NCI-H510A (cell line): ENCODE results near the gene GPX8.

Experiments used
- DNase-seq: peaks from one replicate; lab custom pipeline; 2025; lab: John Stamatoyannopoulos, UW

Gene GPX8

GRCh38 chr5:55159763-55160492 is at the start of gene GPX8:
Gene GPX8 (plus strand): TSS chr5:55160171. CDS start chr5:55160193, 22 bp downstream.
- DNase-seq: no peak

- DNase-seq: no peak
These were observed 49.8 kb upstream of the GPX8 start for GRCh38 chr5:55110217-55110616.

- DNase-seq: no peak
These were observed 46.6 kb upstream of the GPX8 start for GRCh38 chr5:55113327-55113726.

GRCh38 chr5:55114061-55114460 is 45.9 kb upstream of the GPX8 start:
- no peak for DNase-seq

GRCh38 chr5:55123365-55123764 is 36.6 kb upstream of the GPX8 start:
- DNase-seq: no peak

- DNase-seq: no peak
These were observed 25.8 kb upstream of the GPX8 start for GRCh38 chr5:55134053-55134722.

- DNase-seq: no peak
These were observed 23.4 kb upstream of the GPX8 start for GRCh38 chr5:55136521-55136920.

- DNase-seq: no peak
These were observed 18.9 kb upstream of the GPX8 start for GRCh38 chr5:55140908-55141665.

- no peak for DNase-seq
These were observed 17.9 kb upstream of the GPX8 start for GRCh38 chr5:55141945-55142690.

GRCh38 chr5:55143624-55144023 is 16.3 kb upstream of the GPX8 start:
- DNase-seq: no peak

GRCh38 chr5:55146080-55146479 is 13.9 kb upstream of the GPX8 start:
- no peak for DNase-seq

GRCh38 chr5:55146543-55147151 is 13.3 kb upstream of the GPX8 start:
- peak; percentile 30 for DNase-seq

- DNase-seq: no peak
These were observed 10.6 kb upstream of the GPX8 start for GRCh38 chr5:55149308-55149795.

GRCh38 chr5:55151923-55152842 is 7.8 kb upstream of the GPX8 start:
- DNase-seq: no peak

GRCh38 chr5:55154873-55155272 is 5.1 kb upstream of the GPX8 start:
- no peak for DNase-seq

GRCh38 chr5:55160493-55161209 is 680 bp downstream of the GPX8 start:
- DNase-seq: no peak

- DNase-seq: no peak
These were observed 2.7 kb downstream of the GPX8 start for GRCh38 chr5:55162666-55163065.

GRCh38 chr5:55171471-55171870 is 11.5 kb downstream of the GPX8 start:
- DNase-seq: no peak

GRCh38 chr5:55172051-55172899 is 12.3 kb downstream of the GPX8 start:
- no peak for DNase-seq
